Stimulated activated CD4-positive, alpha-beta T cell treated with anti-CD3 and anti-CD28 coated beads, TNF-alpha, amount 100 ng/mL, for 1 hour (primary cell): ENCODE results near the gene PIK3R1.

Experiments used
- DNase-seq, 3 donors: peaks; one replicate each; pipeline ENCODE4 v3.0.0-alpha.2; 2020; ENCODE audit warnings: low read depth in 3 of 3, low spot score in 1 of 3

PIK3R1 gene

GRCh38 chr5:68215208-68215897 lies at the start of gene PIK3R1:
Gene PIK3R1 (plus strand): TSS chr5:68215756. CDS start chr5:68226676, 10,920 bp downstream.
- DNase-seq = peak; percentile 63 to 92 (median 84)

DNA sequence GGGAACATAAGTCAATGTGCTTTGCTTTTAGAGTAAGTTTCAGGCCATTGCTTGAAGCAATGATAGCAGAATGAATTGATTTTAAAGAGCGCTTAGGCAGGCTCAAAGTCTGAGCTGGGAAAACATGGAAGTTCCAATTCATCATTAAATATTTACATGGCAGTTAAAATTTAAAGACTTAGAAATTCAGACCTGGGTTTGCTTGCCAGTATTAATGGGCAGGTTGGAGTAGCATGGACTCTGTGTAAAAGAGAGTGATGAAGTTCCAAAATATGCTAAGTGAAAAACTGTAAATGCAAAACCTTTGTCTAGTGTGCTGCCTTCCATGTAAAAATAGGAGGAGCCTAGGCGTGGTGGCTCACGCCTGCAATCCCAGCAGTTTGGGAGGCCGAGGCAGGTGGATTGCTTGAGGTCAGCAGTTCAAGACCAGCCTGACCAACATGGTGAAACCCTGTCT lies 48.3 kb upstream of the PIK3R1 start:
- DNase-seq = no peak

DNA sequence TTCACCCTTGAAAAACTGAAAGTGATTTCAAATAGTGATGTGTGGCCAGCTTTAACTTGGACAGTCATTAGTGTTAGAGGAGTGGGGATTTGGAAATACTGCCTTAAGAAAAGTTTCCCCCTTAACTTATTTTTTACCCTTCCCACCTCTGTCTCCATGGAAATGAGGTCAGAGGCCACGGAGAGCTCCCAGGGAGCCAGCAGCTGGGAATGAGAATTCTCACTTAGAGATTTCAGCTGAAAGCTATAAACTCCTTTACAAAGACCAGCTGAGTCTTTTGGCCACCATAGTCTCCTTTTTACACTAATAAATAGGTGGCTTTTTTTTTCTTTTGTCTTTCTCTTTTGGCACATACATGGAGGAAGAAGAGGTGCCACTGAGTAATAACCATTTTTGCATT lies 45.7 kb upstream of the PIK3R1 start:
- no peak for DNase-seq

- no peak for DNase-seq
Observed at GRCh38 chr5:68170826-68171558, 44.6 kb upstream of the PIK3R1 start.

GRCh38 chr5:68172314-68172713 lies 43.2 kb upstream of the PIK3R1 start:
- DNase-seq = no peak

- no peak for DNase-seq
Observed at GRCh38 chr5:68173007-68173406, 42.5 kb upstream of the PIK3R1 start.

GRCh38 chr5:68176253-68176652 lies 39.3 kb upstream of the PIK3R1 start:
- no peak for DNase-seq

DNA sequence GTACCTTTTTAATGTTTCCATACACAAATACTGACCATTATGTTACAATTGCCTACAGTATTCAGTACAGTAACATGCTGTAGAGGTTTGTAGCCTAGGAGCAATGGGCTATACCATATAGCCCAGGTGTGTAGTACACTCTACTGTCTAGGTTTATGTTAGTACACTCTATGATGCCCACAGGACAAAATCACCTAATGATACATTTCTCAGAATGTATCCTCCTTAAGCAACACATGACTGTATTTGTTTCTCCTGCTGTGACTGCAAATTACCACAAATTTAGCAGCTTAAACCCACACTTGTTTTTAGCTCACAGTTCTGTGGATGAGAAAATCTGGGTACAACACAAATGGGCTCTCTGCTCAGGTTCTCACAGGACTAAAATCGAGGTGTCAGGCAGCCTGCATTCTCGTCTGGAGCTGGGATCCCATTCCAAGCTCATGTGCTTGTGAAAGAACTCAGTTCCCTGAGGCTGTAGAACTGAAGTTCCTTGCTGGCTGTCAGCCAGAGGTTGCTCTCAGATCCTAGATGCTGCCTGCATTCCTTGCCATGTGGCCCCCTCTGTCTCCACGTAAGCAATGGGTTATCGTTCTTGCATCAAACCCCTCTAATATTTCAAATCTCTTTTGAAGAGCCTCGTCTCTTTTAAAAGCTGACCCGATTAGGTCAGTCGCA lies 38.6 kb upstream of the PIK3R1 start:
- DNase-seq = no peak

GRCh38 chr5:68177676-68178075 lies 37.9 kb upstream of the PIK3R1 start:
- DNase-seq = no peak

DNA sequence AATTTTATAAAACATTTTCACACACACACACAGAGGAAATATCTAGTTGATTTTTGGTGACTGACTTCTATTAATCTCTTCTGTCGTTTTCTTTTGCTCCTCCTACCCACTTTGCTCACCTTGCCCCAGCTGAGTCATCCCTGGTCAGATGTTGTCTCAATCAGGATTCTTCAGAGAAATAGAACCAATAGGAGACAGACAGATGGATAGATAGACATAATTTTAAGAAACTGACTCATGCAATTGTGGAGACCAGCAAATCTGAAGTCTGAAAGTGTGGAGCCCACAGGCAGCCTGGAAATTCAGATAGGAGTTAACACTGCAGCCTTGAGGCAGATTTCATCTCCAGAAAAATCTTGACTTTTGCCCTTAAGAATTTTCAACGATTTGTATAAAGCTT lies 37.0 kb upstream of the PIK3R1 start:
- no peak for DNase-seq

DNA sequence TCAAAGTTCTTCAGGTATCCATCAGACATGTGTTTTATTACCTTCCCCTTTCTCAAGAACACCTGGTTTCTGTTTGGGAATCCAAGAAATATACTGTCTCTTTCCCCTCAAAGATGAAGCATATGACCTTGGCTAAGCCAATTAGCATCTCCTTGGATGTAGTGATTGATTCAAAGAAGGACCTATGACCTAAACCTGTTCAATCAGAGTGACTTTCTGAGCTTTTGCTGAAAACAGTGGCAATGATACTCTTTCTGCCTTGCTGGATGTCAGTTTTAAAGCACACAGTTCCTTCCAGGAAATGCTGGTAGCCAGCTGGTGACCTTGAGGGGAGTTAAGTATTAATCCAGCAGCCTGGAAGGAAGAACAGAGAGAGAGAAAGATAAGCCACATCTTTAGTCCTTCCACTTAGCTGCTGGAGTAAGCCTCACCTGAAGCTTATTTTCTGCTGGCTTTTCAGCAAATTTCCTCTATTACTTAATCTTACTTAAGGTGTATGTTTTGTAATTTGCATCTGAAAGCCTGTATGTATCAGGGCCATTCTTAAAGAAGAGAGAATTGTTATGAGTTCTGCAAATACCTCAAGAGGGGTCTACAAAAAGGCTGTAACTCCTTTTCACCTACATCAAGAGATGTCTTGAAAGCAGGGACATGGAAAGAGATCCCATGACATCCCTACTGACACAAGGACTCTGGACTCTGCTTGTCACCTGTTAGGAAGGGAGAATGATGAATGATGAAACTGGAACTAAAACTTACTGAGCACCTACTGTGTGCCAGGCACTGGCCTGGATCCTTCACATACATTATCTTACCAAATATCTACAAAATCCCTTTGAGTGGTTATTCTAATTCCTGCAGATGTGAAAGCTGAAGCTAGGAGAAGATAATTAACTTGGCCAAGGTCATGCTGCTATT lies 35.2 kb upstream of the PIK3R1 start:
- no peak for DNase-seq

GRCh38 chr5:68181039-68181599 lies 34.4 kb upstream of the PIK3R1 start:
- no peak for DNase-seq

GRCh38 chr5:68182094-68182493 lies 33.5 kb upstream of the PIK3R1 start:
- no peak for DNase-seq

DNA sequence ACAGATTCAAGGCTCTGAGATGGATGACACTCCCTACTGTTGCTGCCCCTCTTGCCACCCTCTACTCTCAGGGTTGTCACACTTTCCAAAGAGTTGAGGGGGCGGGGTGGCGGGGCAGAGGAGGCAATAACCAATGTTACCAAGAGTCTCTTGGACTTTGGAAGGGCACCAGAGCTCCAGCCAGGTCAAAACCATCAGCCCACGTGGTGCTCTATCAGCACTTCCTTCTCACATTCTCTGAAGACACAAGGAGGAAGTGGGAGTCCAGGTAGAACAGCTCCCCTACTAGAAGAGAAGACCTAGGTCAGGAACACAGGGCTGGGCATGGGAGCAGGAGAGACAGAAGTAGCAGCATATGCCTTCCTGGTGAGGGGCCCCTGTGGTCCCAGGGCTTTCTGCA lies 33.0 kb upstream of the PIK3R1 start:
- no peak for DNase-seq

DNA sequence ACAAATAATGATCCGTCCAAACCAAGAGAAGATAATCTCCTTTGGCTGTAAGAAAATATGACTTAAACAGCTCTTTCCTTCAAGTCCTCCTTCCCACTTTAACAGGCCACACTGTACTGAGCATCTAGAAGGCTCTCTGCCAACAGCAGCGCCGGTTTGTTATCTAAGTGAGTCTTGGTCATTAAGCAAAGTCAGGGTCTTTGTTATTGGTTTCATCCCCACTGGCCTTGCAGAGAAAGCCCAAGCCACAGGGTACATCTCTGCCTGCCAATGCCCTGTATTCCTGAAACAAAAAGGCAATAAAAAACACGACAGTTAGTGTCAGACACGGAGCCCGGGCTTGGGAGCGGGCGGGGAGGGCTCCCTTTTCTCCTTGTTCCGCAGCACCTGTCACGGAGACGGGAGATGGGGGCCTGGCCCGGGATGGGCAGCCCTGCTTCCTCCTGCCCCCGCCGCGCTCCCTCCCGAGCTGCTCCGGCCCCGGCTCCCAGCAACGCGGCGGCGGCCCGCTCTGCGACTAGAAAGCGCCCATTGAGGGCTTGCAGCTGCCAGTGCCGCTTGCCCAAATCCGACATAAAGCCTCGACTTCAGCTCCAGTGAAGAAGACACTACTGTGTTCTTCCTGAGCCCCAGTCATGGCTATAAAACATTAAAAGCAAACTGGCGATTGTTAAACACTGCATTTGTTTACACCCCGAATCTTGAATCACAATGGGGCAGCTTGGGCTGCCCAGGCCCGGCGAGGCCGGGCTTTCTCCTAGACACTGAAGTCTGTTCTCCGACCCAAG lies 28.1 kb upstream of the PIK3R1 start:
- no peak for DNase-seq

DNA sequence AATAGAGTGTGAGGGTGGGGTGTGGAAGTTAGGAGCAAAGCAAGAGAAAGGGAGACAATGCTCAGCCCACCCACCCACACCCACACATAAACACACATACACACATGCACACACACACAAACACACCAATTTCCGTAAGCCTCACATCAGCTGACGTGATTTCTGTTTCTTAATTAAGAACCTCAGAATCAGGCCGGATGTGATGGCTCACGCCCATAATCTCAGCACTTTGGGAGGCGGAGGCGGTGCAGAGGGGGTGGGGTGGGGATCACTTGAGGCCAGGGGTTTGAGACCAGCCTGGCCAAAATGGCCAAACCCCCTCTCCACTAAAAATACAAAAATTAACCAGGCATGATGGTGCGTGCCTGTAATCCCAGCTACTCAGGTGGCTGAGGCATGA lies 26.4 kb upstream of the PIK3R1 start:
- no peak for DNase-seq

GRCh38 chr5:68189613-68190012 lies 25.9 kb upstream of the PIK3R1 start:
- no peak for DNase-seq

GRCh38 chr5:68190619-68191018 lies 24.9 kb upstream of the PIK3R1 start:
- DNase-seq = no peak

DNA sequence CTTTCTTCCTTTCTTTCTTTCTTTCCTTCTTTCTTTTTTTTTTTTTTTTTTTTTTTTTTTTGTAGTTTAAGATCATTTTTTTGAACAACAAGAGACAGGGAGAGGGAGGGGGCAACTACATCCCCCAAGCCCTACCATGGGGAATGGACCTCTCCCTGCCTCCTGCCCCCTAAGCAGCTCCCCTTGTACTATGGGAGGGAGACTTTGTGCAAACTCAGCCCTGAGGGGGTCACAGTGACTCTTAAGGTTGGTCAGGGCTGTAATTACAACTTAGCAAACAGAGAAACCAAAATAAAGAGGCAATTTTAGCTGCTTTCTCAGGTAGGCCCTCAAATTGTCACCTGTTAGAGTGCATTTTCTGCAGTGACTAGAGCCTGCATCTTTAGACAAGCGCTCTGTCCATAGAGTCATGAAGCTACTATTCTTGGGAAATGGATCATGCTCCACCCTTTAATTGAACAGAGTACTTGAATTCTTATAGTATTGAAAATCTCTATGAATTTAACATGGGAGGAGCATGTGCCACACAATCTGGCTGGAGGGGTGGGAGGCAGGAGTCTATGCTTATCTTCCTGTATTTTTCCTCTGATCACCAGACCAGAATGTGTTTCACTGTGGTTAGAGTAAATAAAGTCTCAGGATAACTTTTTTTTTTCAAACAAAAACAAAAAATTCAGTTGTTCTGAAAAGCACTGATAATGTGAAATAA lies 24.3 kb upstream of the PIK3R1 start:
- no peak for DNase-seq
